Stimulated activated CD8-positive, alpha-beta memory T cell treated with anti-CD3 and anti-CD28 coated beads, Interleukin-12 subunit alpha, Interleukin-12 subunit beta, amount 100 ng/mL, for 4 hours (primary cell): Measurements from ENCODE around the gene NR2F1.

ENCODE experiments used
- DNase-seq: peaks from one replicate; pipeline ENCODE4 v3.0.0-alpha.2; 2020; ENCODE audit warnings: low read depth

The NR2F1 gene

DNA sequence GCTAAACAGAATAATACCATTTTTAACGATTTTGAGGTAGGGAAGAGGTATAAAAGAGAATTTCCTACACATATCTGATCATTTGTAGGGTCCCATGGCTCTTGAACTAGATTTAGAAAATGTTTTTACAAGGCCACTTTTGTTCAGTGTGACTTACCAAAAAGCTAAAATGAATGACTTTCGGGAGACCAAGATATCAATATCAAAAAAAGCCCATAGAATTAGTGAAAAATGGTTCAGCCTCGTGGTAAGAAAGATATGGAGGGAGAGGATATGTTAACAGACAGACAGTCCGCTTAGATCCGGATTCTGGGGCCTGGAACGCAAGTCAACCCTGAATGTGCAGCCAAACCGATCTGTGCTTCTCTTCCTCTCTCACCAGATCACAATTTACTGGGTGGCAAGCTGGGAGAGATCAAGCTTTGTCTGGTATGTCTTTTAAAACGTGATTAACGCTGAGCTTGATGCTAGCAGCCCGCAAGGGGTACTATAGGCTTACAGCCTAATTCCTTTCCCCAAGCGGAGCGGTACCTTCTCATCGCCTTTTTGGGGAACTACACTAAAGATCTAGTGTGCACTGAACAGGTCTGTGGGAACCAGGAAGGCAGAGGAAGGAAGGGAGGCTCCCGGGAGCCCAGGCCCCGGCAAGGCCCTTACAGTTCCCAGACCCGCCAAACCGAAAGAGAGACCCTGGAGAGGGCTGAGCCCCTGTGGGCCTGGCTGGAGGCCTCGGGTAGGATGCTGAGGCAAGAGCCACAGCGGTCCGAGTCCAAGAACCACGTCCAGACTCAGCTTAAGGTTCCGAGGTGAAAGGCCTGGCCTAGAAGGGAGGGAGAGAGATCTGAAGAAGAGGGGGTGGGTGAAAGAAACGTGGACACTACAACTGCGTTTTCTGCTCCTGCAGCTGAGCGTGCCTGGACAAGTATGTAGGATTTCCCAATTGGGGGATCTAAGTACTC, 4.9 kb upstream of the NR2F1 start:
- no peak for DNase-seq

DNA sequence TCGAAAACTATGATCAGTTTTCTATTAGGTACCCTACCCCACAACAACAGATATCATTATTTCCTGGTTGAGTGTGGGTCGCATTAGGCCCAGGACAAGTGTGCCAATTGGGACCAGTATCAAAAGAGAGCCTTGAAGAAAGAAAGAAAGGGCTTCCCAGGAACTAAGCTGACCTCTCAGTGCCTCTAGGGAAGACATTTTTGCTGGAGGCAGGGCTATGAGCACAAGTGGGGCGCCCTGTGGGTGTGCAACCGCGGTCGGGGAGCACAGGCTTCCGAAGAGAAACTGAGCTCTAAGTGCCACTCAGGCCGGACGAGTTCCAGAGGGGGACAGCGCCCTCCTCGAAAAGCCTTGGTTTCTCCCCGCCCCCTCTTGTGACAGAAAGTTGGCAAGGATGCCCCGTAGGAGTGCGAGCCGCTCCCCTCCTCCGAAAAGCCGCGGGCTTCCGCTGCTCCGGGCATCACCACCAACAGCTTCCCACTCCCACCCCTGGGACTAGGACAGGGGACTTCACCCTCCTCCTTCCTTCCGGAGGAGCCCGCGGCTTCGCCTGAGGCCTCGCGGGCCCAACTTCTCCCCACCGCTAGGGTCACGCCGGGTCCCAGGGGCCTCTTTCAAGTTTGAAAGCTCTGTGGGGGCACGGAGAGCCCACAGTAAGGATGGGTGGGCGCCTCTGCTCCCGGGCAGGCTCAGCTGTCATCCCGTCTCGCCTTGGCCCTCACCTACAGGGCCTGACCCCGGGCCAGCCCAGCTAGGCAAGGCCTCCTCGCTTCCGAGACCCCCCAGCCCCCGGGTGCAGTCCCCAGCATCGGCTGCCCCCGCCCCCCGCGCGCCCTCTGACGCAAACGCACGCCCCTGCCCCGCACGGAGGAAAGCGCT, 4.0 kb upstream of the NR2F1 start:
- DNase-seq, result no peak

DNA sequence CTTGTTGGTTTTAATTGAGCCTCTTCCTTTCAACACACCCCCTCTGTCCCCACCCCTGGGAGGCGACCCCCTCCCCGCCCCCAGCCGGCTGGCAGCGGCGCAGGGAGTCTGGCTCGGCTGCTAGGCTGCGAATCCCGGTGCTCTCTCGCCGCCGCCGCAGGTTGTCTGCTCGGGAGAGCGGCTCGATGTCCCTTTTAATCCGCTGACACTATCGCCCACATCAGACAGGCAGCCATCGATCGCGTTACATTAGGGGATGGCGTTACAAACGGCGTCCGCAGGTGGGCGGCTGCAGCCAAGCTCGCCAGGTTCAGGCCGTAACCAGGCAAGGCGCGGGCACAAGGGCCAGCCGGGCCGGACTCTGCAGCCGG, 3.3 kb upstream of the NR2F1 start:
- DNase-seq, result no peak

DNA sequence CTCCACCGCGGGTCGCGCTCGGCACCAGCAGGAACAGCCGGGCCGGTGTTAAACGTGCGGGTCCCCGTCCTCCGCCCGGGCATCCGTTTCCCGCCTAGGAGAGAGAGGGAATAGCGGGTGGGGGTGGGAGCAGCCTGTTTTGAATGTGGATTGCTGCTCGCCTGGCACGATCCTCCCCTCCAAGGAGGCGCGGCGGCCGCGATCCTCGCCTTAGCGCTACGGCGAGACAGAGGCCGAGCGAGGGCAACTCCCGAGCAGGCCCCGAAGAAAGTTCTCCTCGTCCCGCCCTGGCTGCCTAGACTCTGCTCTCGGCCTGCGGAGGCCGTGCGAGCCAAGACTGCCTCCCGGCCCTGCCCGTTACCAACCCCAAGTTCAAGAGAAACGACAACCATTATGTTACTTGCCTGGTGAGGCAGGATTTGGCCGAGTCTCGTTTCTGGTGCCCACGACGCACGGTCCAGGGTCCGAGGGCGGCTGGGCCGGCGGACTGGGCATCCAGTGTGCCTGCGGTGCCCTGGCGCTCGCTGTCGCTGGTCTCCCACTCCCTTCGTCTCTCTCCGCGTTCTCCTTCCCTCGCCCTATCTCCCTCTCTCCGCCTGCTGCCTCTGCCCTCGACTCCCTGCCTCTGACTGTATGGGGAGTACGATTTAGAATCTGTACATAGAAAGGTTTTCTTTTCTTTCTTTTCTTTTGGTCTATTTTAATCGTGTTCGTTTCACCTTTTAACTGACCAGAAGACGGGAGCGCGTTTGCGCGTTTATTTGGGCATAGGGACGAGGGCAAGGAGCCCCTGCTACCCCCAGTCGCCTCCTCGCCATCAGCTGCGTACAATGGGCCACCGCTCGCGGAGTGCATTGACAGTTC, 2.7 kb upstream of the NR2F1 start:
- DNase-seq, result no peak

DNA sequence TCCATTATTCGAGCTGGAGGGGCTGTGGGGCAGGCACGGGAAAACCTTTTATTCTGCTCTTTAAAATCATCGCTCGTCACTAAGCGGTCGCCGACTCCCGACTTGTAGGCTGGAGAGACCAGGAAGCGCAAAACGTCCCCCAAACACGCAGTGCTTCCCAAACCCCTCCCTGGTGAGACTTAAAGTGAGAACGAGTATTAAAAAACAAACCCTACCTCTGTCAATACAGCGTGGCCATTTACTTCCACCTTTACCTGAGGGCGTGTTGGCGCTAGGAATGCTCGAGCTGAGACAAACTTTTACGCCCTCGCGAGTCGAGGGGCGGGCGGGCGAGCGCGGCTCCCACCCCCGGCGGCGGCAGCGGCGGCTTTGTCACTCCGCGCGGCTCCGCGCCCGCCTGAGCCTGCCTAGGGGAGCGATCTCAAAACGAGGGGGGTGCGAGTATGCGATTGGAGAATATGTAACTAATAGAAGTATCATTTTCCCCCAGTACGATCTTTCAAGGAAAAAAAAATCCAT, 2.0 kb upstream of the NR2F1 start, which contains the start of gene NR2F1-AS1:
NR2F1-AS1 (minus strand) TSS at position 293 of the 519 bp plus-strand sequence.
- no peak for DNase-seq

DNA sequence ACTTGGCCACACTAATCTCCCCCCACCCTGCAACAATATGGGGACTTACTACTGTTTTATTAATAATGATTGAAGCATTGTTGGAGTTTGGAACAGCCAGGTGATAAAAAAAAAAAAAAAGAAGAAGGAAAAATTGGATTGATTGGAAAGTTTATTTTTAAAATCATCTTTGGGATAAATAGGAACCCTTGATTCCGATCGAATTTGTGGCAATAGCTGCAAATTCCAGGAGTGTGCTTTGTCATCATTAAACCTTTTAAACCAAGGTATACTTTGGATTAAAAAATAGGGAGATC, 907 bp upstream of the NR2F1 start:
- DNase-seq, result no peak

DNA sequence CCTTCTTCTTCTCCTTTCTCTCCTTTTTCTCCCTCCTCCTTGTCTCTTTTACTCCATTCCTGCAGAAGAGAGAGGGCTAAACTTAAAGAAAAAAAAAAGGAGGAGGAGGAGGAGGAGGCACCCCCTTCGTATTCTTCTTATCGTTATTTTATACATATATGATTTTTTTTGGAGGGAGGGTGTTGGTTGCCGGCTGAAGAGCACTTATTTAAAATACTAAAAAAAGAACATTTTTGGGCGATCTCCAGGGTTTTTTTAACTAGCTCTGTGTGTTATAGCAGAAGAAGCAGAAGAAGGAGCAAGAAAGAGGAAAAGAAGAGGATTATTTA, 381 bp downstream of the NR2F1 start:
- no peak for DNase-seq

DNA sequence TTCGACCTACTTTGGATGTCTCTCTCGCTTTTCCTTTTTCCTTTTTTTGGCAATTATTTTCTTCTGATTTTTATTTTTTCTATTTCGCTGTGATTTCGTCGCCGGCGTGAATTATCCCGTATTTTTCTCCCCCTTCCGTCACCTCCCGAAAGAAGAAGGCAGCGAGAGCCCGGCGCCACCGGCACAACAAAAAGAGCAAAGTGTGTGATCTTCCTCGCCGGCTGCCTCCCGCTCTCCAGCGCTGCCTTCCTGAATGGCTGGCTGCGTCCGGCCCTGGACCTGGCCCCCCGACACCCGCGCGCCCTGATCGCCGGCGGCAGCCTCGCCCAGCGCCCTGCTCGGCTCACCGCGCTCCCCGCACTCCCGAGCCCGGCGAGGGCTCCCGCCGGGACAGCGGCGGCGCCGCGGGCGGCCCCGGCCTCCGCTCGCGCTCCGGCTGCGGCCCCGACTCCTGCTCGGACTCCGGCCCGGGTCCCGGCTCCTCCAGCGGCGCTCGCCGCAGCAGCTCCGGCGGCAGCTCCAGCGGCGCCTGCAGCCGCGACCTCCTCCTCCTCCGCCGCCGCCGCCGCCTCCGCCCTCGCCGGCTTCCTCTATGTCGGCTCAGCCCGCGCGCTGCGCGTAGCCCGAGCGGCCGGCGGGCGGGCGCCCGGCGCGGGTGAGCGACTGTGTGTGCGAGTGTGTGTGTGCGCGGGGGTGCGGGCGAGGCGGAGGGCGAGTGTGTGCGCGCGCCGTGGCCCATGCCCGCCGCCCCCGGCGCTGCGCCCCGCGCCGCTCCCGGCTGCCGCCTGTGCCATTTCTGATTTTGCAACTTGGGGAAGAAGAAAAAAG, 960 bp downstream of the NR2F1 start:
- DNase-seq, result no peak

DNA sequence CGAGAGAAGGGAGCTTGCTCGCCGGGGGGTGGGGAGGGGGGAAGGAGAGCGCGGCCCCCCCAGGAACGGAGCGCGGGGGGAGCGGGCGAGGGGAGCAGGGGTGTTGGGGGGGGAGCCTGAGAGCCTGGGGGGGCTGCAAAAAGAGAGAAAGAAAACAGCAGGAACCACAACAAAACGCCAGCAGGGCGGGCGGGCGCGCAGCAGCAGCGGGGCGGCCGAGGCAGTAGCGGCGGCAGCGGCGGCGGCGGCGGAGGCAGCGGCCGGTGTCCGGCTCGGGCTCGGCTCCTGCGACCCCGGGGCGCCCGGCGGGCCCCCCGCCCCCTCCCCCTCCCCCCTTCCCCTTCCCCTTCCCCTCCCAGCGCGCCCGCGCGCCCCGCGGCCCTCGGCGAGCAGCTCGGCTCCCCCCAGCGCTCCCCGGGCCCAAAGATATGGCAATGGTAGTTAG, 1.6 kb downstream of the NR2F1 start:
- DNase-seq, result no peak

DNA sequence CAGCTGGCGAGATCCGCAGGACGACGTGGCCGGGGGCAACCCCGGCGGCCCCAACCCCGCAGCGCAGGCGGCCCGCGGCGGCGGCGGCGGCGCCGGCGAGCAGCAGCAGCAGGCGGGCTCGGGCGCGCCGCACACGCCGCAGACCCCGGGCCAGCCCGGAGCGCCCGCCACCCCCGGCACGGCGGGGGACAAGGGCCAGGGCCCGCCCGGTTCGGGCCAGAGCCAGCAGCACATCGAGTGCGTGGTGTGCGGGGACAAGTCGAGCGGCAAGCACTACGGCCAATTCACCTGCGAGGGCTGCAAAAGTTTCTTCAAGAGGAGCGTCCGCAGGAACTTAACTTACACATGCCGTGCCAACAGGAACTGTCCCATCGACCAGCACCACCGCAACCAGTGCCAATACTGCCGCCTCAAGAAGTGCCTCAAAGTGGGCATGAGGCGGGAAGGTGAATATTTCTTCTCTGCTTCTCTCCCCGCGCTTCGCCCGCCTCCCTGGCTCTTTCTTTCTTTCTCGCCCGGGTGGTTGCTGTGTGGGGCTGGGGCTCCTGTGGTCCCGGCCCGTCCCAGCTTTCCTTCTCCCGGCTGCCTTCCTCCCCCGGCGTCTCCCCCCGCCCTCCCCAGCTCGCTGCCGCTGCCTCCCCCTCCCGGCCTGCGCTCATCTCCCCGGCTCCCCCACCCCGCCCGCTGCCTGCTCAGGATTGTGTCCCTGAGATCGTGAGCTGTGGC, 2.2 kb downstream of the NR2F1 start:
- DNase-seq, result no peak

DNA sequence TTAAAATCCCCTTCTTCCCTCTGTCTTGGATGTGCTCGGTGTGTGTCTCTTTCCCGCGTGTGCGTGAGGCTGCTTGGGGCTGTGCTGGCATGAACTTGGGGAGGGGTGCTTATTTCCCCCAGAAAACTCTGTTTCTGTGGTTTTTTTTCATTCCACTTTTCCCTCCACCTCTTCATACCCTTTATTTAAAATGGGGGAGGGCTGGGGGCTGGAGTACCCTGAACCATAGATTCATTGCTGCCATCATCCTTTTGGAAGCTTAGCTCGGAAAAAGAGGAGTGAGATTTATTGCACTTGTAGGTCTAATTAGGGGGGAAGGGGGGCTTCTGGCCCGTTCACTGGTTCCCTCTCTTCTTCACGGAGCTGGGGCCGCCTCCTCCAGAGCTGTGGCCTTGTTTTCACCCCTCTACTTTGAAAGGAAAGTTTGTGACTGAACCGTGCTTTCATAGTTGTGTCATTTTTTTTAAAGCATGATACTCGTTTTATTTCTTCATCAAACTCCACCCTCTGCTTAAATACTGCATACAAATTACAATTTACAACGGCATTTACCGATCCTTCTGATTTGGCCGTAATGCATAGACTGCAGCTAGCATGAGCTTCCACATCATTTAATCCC, 2.9 kb downstream of the NR2F1 start:
- DNase-seq, result no peak

DNA sequence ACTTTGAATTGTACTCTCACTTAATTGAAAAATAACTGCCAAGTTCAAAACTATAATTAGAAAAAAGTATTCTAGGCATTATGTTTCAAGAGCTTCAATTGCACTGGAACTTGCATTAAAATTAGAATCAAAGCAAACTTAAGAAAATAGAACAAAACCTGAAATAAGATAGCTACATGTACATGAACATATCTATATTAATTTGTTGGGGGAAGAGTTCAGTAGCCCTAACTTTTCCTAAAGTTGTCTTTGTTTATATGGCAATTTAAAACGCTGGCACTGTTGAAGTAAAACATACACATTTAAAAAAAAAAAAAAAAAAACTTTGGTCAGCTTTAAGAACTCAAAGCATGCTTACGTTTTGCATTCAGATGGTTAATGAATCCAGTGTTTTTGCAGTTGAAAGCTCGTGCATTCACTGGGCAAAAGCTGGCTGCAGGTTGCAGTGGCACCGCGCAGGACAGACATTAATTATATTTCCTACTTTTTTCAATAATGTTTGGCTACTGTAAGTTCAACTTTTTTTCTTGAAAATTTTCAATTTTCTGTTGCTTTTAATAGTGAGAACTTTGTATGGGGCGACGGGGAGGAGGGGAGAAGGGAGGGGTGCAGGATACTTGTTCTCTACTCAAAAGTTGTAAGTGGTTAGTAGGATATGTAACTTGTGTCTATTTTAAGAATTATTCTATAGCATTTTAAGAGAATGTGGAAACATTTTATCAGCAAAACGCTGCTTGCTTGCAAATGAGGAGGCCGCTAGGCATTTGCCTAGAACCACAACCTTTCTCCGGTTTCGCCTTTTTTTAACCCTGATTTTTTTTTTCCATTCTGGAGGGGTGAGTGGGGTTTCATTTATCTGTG, 3.9 kb downstream of the NR2F1 start:
- DNase-seq, result no peak

DNA sequence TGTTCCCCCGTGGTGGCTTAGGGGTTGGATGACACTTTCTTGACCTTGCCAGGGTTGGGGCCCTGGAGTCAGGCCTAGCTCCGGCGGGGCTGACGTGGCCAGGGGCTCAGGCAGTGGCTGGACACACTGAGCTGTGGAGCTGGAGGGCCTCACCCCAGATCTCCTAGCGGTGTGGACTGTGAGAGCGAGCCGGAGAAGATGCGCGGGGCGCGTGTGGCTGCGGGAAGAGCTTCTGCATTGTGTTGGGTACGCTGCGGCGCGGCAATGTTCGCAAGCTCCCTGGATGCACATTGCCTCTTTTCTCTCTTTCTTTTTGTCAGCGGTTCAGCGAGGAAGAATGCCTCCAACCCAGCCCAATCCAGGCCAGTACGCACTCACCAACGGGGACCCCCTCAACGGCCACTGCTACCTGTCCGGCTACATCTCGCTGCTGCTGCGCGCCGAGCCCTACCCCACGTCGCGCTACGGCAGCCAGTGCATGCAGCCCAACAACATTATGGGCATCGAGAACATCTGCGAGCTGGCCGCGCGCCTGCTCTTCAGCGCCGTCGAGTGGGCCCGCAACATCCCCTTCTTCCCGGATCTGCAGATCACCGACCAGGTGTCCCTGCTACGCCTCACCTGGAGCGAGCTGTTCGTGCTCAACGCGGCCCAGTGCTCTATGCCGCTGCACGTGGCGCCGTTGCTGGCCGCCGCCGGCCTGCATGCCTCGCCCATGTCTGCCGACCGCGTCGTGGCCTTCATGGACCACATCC, 4.8 kb downstream of the NR2F1 start:
- DNase-seq, result no peak

DNA sequence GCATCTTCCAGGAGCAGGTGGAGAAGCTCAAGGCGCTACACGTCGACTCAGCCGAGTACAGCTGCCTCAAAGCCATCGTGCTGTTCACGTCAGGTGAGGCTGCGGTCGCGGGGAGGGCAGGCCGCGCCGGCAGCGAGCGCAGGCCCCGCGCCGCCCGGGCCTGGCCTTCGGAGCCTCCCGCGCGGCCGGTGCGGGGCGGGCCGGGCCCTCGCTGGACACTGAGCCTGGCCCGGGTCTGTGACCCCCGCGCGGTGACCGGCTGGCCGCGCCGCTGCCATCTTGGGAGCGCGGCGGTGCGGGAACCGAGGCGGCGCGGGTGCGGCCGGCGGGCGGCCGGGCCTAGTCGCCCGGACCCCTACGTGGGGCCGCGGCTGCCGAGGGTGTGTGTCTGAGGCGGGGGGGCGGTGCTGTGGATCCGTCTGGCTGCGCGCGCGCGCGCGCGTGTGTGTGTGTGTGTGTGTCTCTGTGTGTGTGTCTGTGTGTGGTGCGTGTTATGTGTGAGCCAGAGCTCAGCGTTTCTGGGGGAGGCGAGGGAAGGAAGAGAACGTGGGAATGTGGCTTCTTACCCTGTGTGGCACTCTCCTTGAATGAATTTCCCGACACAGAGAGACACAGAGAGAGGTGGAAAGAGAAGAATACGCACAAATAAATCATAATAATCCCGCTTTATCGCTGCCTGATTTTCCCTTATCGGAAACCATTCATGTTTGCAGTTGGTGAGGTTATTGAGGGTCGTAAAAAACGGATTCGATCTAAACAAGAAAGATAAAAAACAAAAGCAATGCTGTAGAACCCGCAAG, 5.5 kb downstream of the NR2F1 start:
- no peak for DNase-seq

DNA sequence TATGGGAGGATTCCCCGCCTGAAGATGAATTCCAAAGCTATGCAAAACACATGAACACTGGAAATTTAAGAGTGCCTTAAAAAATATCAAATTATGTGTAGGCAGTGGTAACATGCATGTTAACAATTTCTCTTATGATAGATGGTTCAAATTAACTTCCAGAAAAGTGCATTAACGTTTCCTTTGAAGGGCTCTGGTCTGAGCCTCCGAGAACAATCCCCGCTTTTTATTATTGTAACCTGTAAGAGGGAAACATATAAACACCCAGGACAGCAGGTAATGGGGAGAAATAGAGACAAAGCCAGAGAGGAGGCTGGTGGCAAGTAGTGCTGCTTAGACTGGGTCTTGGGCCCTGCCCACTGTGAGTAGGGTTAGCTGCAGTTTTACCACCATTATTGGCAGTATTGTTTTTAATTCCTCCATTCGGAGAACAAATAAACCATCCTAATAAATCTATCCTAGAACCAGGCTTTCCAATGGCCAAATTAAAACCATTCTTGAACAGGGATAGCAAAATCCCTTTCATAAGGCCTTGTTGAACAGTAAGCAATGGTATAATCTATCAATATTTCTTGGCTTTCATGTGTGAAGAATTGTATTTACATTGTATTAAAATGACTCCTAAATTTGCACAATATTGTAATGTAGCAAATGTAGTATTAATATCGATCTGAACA, 6.3 kb downstream of the NR2F1 start:
- no peak for DNase-seq

DNA sequence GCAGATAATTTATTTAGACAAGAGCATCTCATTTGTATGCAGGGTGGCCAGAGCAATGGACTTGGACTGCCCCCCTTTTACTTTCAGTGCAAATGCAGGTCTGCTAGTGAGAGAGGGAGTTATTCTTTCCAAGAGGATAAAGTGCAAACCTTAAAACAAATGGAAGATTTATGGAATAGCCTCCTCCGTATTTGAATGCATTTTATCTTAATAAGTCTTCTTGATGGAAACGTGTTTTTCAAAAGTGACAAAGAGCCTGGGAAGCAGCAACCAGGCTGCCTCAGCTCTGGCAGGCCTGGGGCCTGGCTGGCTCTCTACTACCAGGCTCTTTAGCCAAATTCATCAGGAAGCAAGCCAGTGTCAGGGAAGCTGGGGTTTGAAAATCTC, 6.8 kb downstream of the NR2F1 start:
- no peak for DNase-seq

DNA sequence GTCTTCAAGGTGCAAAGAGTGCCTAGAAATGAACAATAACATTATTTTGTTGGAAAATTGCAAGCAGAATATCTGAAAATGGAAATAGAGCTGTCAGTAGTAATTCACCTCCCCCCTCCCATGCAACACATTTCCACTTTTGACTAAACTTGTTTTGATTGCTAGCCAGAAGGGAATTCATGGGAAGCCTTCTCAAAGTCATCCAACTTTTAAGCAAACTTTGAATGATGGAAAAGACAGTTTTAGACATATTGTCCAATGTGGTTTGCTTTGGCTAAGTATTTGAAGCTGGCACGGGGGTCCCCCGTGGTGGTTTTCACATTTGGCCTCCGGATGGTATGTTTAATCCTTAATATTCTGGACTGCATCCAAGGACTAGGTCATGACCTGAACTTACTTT, 7.5 kb downstream of the NR2F1 start:
- DNase-seq, result no peak
